ENCODE results near the gene SAG.

DNA sequence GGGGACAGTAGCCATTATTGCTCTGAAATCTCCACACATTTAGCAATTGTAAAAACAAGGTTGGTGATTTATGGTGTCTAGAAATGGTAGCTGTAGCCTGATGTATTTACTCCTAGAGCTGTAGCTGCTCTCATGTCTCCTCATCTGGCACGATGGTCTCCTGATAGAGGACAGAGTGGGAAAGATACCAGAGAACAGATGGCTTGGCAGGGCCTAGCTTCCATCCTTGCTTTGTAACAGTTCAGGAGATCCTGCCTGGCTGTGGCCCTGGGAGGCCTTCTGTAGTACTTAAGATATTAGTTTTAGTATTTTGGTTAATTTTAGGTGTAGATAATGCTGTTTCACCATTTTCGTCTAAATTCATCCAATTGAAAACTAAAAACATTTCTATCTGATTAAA, 49.4 kb upstream of the SAG start:
- TF ChIP-seq, protein P1, sequence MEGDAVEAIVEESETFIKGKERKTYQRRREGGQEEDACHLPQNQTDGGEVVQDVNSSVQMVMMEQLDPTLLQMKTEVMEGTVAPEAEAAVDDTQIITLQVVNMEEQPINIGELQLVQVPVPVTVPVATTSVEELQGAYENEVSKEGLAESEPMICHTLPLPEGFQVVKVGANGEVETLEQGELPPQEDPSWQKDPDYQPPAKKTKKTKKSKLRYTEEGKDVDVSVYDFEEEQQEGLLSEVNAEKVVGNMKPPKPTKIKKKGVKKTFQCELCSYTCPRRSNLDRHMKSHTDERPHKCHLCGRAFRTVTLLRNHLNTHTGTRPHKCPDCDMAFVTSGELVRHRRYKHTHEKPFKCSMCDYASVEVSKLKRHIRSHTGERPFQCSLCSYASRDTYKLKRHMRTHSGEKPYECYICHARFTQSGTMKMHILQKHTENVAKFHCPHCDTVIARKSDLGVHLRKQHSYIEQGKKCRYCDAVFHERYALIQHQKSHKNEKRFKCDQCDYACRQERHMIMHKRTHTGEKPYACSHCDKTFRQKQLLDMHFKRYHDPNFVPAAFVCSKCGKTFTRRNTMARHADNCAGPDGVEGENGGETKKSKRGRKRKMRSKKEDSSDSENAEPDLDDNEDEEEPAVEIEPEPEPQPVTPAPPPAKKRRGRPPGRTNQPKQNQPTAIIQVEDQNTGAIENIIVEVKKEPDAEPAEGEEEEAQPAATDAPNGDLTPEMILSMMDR (IDR thresholded peaks at IDR 0.05; ENCODE audit: low read depth, low read length, missing input control): no peak
- TF ChIP-seq YY1 (IDR thresholded peaks at IDR 0.05) (no peak), SP1 (IDR thresholded peaks at IDR 0.05) (no peak), RXRA (IDR thresholded peaks at IDR 0.05) (no peak)
- TF ChIP-seq, protein P2, sequence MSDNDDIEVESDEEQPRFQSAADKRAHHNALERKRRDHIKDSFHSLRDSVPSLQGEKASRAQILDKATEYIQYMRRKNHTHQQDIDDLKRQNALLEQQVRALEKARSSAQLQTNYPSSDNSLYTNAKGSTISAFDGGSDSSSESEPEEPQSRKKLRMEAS (IDR thresholded peaks at IDR 0.05): no peak

Measured in liver (tissue), 3 donors.